ENCODE measurements around the gene TMEM53. TPM values are rescaled to one million over a fixed set of nuclear protein-coding genes. Genes with fewer than 3 reads are reported as not detected.

Gene TMEM53
- total RNA-seq, 2 donors from 2014 or later: 3.9 to 12.9 TPM

DNA sequence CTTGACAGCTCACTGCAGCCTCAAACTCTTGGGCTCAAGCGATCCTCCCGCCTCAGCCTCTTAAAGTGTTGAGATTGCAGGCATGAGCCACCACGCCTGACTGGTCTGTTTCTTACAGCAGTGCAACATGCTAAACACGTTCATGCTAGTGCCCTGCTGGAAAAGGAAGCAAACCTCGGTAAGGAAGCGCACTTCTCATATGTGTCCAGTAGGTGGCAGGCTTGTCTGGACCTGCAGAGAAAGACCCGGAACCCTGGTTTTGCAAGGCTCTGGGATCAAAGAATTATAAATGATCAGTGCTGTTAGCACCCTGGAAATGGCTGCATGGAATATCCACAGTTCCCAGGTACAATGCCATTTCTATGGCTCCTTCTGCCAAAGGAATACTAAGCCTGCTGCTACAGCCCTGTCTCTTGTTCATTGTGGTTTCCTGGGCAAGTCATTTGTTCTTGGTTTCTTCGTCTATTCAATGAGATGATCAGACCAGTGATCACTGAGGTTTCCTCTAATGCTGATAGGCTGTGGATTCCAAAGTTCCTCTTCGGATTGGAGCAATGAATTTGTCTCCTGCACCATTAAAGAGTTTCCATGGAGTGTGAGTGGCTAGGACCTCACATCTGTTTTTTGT, 40.8 kb upstream of the TMEM53 start:
- ATAC-seq (ENCODE audit: insufficient number of reproducible peaks, low FRiP score, low read depth) (peak; percentile 42), DNase-seq (ENCODE audit: low spot score) (no peak)

DNA sequence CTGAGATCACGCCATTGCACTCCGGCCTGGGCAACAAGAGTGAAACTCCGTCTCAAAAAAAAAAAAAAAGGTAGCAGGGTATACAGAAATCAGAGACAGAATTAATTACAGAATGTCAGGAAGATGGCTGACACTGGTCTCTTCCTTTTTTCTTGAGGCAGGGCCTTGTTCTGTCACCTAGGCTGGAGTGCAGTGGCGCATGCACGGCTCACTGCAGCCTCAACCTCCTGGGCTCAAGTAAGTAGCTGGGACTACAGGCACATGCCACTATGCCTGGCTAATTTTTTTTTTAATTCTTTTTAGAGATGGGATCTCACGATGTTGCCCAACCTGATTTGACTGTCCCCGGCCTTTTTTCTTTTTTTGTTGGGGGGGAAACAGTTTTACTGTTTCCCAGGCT, 40.3 kb upstream of the TMEM53 start:
- DNase-seq (ENCODE audit: low spot score): no peak
- Histone ChIP-seq H3K27ac (no peak overlapping the region), H3K27me3 (replicated peaks; ENCODE audit: insufficient read depth) (no peaks in the 10 kb centered on the region), H3K4me3 (no peak overlapping the region), H3K36me3 (no peaks in the 10 kb centered on the region), H3K4me1 (ENCODE audit: control insufficient read depth in 1 of 2, low read depth in 2 of 2) (no peaks in the 10 kb centered on the region), H3K9me3 (no peaks in the 10 kb centered on the region)
- no peak for ATAC-seq (ENCODE audit: insufficient number of reproducible peaks, low FRiP score, low read depth)
- TF ChIP-seq, protein P1, sequence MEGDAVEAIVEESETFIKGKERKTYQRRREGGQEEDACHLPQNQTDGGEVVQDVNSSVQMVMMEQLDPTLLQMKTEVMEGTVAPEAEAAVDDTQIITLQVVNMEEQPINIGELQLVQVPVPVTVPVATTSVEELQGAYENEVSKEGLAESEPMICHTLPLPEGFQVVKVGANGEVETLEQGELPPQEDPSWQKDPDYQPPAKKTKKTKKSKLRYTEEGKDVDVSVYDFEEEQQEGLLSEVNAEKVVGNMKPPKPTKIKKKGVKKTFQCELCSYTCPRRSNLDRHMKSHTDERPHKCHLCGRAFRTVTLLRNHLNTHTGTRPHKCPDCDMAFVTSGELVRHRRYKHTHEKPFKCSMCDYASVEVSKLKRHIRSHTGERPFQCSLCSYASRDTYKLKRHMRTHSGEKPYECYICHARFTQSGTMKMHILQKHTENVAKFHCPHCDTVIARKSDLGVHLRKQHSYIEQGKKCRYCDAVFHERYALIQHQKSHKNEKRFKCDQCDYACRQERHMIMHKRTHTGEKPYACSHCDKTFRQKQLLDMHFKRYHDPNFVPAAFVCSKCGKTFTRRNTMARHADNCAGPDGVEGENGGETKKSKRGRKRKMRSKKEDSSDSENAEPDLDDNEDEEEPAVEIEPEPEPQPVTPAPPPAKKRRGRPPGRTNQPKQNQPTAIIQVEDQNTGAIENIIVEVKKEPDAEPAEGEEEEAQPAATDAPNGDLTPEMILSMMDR (IDR thresholded peaks at IDR 0.05): no peak

More for the DNA sequence above, 40.8 kb upstream of the TMEM53 start:
- Histone ChIP-seq H3K27me3 (replicated peaks; ENCODE audit: insufficient read depth) (no peaks in the 10 kb centered on the region), H3K4me1 (ENCODE audit: control insufficient read depth in 1 of 2, low read depth in 2 of 2) (no peaks in the 10 kb centered on the region), H3K27ac (no peak overlapping the region), H3K36me3 (no peaks in the 10 kb centered on the region), H3K4me3 (no peak overlapping the region), H3K9me3 (no peaks in the 10 kb centered on the region)
- TF ChIP-seq, protein P1 (IDR thresholded peaks at IDR 0.05): peak; percentile 94

DNA sequence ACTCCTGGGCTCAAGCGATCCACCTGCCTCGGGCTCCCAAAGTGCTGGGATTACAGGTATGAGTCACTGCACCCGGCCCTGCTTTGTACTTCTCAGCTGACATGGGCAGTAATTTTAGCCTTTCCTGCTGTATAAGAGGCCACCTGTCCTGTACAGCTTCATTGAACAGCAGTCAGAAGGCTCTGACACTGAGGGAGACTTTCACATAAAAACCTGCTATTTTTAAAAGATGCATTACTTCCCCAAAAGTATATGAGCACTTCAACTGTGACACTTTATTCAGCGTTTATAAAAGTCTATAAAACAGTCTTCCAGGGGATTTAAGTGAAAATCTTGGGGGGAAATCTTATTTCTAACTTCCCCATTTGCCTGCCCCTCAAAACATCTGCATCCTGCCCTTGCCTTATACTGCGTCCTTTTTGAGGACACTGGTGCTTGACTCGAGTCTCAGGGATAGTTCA, 39.1 kb upstream of the TMEM53 start:
- DNase-seq (ENCODE audit: low spot score) (no peak), ATAC-seq (ENCODE audit: insufficient number of reproducible peaks, low FRiP score, low read depth) (no peak)
- TF ChIP-seq, protein P1 (IDR thresholded peaks at IDR 0.05): no peak
- Histone ChIP-seq H3K27me3 (replicated peaks; ENCODE audit: insufficient read depth) (no peaks in the 10 kb centered on the region), H3K9me3 (no peaks in the 10 kb centered on the region), H3K27ac (no peak overlapping the region), H3K4me1 (ENCODE audit: control insufficient read depth in 1 of 2, low read depth in 2 of 2) (peaks cover 0 to under 1% of the 10 kb centered on the region in 2 donors), H3K36me3 (no peaks in the 10 kb centered on the region), H3K4me3 (no peak overlapping the region)

DNA sequence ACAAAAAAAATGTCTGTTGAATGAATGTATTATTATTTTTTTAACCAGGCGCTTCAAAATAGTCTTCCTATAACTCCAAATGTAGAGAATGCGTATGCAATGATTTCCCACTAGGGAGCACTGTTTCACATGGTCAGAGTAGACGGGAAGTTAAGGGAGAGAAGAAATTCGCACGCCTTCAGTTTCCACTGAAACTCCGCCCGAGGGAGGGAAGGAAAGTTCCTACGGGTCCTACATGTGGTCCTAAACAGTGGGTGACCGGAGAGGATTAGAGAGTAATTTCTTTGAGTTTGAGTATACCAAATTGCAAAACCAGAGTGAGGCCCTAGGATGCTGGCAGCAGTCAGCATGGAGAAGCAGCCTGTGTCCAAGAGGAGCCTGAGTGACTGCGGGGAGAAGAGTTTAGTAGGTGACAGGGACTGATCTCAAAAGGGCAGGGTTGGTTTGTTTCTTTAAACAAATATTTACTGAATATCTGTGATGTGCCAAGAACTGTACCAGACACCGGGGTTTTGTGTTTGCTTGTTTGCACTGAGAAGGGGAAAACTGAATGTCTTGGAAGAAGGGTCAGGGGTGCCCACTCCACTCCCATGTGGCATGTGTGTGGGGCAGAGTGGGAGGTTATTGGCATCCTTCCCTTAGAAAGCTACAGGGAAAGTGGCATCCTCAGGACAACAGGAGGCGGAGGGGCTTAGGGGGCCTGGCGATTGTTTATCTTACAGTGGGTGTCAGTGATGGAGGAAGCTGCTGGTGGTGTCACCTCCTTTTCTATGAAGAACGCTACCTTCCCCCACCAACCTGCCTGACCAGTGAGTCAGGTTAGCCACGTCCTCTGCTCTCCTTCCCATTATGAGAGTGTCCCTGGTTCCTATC, 33.9 kb upstream of the TMEM53 start:
- no peaks in the 10 kb centered on the region for H3K36me3 ChIP-seq
- ATAC-seq (ENCODE audit: insufficient number of reproducible peaks, low FRiP score, low read depth) (peak; percentile 68), DNase-seq (ENCODE audit: low spot score) (no peak)
- no peaks in the 10 kb centered on the region for H3K27me3 ChIP-seq (replicated peaks; ENCODE audit: insufficient read depth)
- peak overlapping the region in 1 of 2 donors; percentile 19 for H3K27ac ChIP-seq
- no peaks in the 10 kb centered on the region for H3K9me3 ChIP-seq
- peak overlapping the region; percentile 46 for H3K4me3 ChIP-seq
- TF ChIP-seq, protein P1 (IDR thresholded peaks at IDR 0.05): peak; percentile 50
- H3K4me1 ChIP-seq (ENCODE audit: control insufficient read depth in 1 of 2, low read depth in 2 of 2): peaks cover 0 to 12% of the 10 kb centered on the region in 2 donors
